IMR-90 (cell line): ENCODE data around the gene CD93. TPM values are rescaled to one million over a fixed set of nuclear protein-coding genes. Genes with fewer than 3 reads are reported as not detected.

ENCODE experiments used
- ATAC-seq: fragments of 200-7000 bp; cut with Tn5 transposase; 2 replicates; pipeline ENCODE4 v1.9.1; 2020; ENCODE audit warnings: low read depth, mild to moderate bottlenecking, moderate library complexity
- BruUV-seq: library from RNA; stranded (reverse); fragments of 400-500 nt; replicated peaks from 2 replicates; lab custom pipeline; 2021; lab: Mats Ljungman, UMichigan
- CTCF ChIA-PET: fragments of 300-600 bp; formaldehyde crosslinking; extraction: SDS; loops from one replicate; lab custom pipeline; 2021; ENCODE audit warnings: antibody characterized with exemption; lab: Yijun Ruan, JAX
- POLR2A ChIA-PET: fragments of 300-600 bp; sonication (Branson Sonifier 250); formaldehyde crosslinking; loops from one replicate; lab custom pipeline; 2022; ENCODE audit warnings: antibody characterized with exemption; ENCODE audit not compliant: unreplicated experiment; lab: Charles Lee
- DNase-seq: peaks from one replicate; pipeline ENCODE4 v3.0.0; 2013
- H2AFZ ChIP-seq: replicated peaks from 2 replicates; pipeline ENCODE3; 2013; ENCODE audit warnings: low read length, mild to moderate bottlenecking; ENCODE audit not compliant: poor library complexity
- H2AK5ac ChIP-seq: 2 replicates; pipeline ENCODE4 v1.6.1; 2013; ENCODE audit warnings: low read depth, low read length, inconsistent platforms
- H2AK9ac ChIP-seq: replicated peaks from 2 replicates; pipeline ENCODE3; 2013; ENCODE audit warnings: mild to moderate bottlenecking, low read depth, low read length, moderate library complexity; ENCODE audit not compliant: poor library complexity
- H2BK120ac ChIP-seq: 2 replicates; pipeline ENCODE4 v1.6.1; 2013; ENCODE audit warnings: low read depth, low read length, inconsistent platforms
- H2BK15ac ChIP-seq: 3 replicates; pipeline ENCODE4 v1.6.1; 2013; ENCODE audit warnings: low read depth, low read length, inconsistent platforms
- H2BK20ac ChIP-seq: 2 replicates; pipeline ENCODE4 v1.6.1; 2013; ENCODE audit warnings: low read depth, mild to moderate bottlenecking, inconsistent platforms, low read length, moderate library complexity
- H2BK5ac ChIP-seq: 2 replicates; pipeline ENCODE4 v1.6.1; 2013; ENCODE audit warnings: mild to moderate bottlenecking, low read depth, low read length, inconsistent platforms; ENCODE audit not compliant: poor library complexity, severe bottlenecking
- H3K14ac ChIP-seq: replicated peaks from 2 replicates; pipeline ENCODE4 v1.6.1; 2013; ENCODE audit warnings: low read depth, low read length, inconsistent platforms
- H3K18ac ChIP-seq: 2 replicates; pipeline ENCODE4 v1.6.1; 2013; ENCODE audit warnings: low read depth, low read length, control low read depth
- H3K23ac ChIP-seq: 2 replicates; pipeline ENCODE4 v1.6.1; 2013; ENCODE audit warnings: low read depth, low read length, inconsistent platforms
- H3K27ac ChIP-seq: 2 replicates; pipeline ENCODE4 v1.5.1; 2013; ENCODE audit warnings: mild to moderate bottlenecking, control low read depth, low read length; ENCODE audit not compliant: insufficient read depth
- H3K27me3 ChIP-seq: 2 replicates; pipeline ENCODE4 v1.6.1; 2013; ENCODE audit warnings: low read length; ENCODE audit not compliant: control insufficient read depth, insufficient read depth
- H3K36me3 ChIP-seq: 2 replicates; pipeline ENCODE4 v1.6.1; 2013; ENCODE audit warnings: low read length, mixed read lengths; ENCODE audit not compliant: control insufficient read depth, insufficient read depth
- H3K4ac ChIP-seq: 2 replicates; pipeline ENCODE4 v1.6.1; 2013; ENCODE audit warnings: low read depth, low read length, inconsistent platforms
- H3K4me1 ChIP-seq: 2 replicates; pipeline ENCODE4 v1.6.1; 2013; ENCODE audit warnings: low read length, mixed read lengths; ENCODE audit not compliant: control insufficient read depth, insufficient read depth
- H3K4me2 ChIP-seq: 2 replicates; pipeline ENCODE4 v1.6.1; 2013; ENCODE audit warnings: low read depth, mild to moderate bottlenecking, control low read depth, low read length, moderate library complexity
- H3K4me3 ChIP-seq: 2 replicates; pipeline ENCODE4 v1.5.1; 2013; ENCODE audit warnings: low read depth, mild to moderate bottlenecking, control low read depth, low read length, moderate library complexity; ENCODE audit not compliant: insufficient read depth
- H3K56ac ChIP-seq: 2 replicates; pipeline ENCODE4 v1.6.1; 2013; ENCODE audit warnings: low read length, inconsistent platforms; ENCODE audit not compliant: insufficient read depth; ENCODE audit errors: extremely low read depth
- H3K79me1 ChIP-seq, 2 experiments: 2 replicates each; pipeline ENCODE4 v1.6.1; 2013; ENCODE audit warnings: low read length in 2 of 2, inconsistent platforms in 1 of 2, low read depth in 1 of 2
- H3K9ac ChIP-seq: 2 replicates; pipeline ENCODE4 v1.6.1; 2013; ENCODE audit warnings: low read depth, low read length, control low read depth
- H3K9me1 ChIP-seq: 2 replicates; pipeline ENCODE4 v1.6.1; 2013; ENCODE audit warnings: low read length, inconsistent platforms; ENCODE audit not compliant: insufficient read depth
- H3K9me3 ChIP-seq: 2 replicates; pipeline ENCODE4 v1.6.1; 2013; ENCODE audit warnings: low read length; ENCODE audit not compliant: control insufficient read depth, insufficient read depth
- H4K20me1 ChIP-seq: 2 replicates; pipeline ENCODE4 v1.6.1; 2013; ENCODE audit warnings: low read length, inconsistent platforms; ENCODE audit not compliant: insufficient read depth
- H4K5ac ChIP-seq: 2 replicates; pipeline ENCODE4 v1.6.1; 2013; ENCODE audit warnings: mild to moderate bottlenecking, low read depth, low read length, control low read depth
- H4K8ac ChIP-seq, 2 experiments: 2 replicates each; pipeline ENCODE4 v1.6.1; 2013; ENCODE audit warnings: low read depth in 2 of 2, low read length in 2 of 2, control low read depth in 1 of 2, inconsistent platforms in 1 of 2
- H4K91ac ChIP-seq: 2 replicates; pipeline ENCODE4 v1.6.1; 2013; ENCODE audit warnings: low read depth, low read length, inconsistent platforms; ENCODE audit not compliant: insufficient read depth
- BHLHE40 ChIP-seq: fragments of 150-350 bp; IDR thresholded peaks from 2 replicates; pipeline ENCODE4 v1.6.1; 2016; ENCODE audit warnings: mild to moderate bottlenecking, low read depth, low read length
- CEBPB ChIP-seq: IDR thresholded peaks from 2 replicates; pipeline ENCODE4 v1.6.1; 2012; ENCODE audit warnings: low read depth, low read length, improper control_type of control experiment
- CHD1 ChIP-seq: IDR thresholded peaks from 2 replicates; pipeline ENCODE4 v1.6.1; 2012; ENCODE audit warnings: low read depth, low read length, improper control_type of control experiment
- CTCF ChIP-seq: conservative IDR thresholded peaks from 2 replicates; pipeline ENCODE4 v1.5.1; 2012; ENCODE audit warnings: mild to moderate bottlenecking, low read depth, low read length, improper control_type of control experiment
- FOS ChIP-seq: fragments of 150-350 bp; IDR thresholded peaks from 2 replicates; pipeline ENCODE4 v1.6.1; 2016; ENCODE audit warnings: low read depth, low read length
- MAFK ChIP-seq: IDR thresholded peaks from 2 replicates; pipeline ENCODE4 v1.6.1; 2012; ENCODE audit warnings: low read depth, low read length, improper control_type of control experiment
- MAZ ChIP-seq: IDR thresholded peaks from 2 replicates; pipeline ENCODE4 v1.6.1; 2012; ENCODE audit warnings: low read depth, mild to moderate bottlenecking, low read length, improper control_type of control experiment, moderate library complexity, borderline replicate concordance
- MXI1 ChIP-seq: IDR thresholded peaks from 2 replicates; pipeline ENCODE4 v1.6.1; 2012; ENCODE audit warnings: low read depth, mild to moderate bottlenecking, low read length, moderate library complexity, borderline replicate concordance
- NFE2L2 ChIP-seq: fragments of 150-350 bp; IDR thresholded peaks from 2 replicates; pipeline ENCODE4 v1.6.1; 2016; ENCODE audit warnings: low read depth, mild to moderate bottlenecking, low read length
- POLR2A ChIP-seq: IDR thresholded peaks from 2 replicates; pipeline ENCODE4 v1.6.1; 2012; ENCODE audit warnings: mild to moderate bottlenecking, low read depth, low read length
- RAD21 ChIP-seq: IDR thresholded peaks from 2 replicates; pipeline ENCODE4 v1.6.1; 2012; ENCODE audit warnings: low read length, improper control_type of control experiment
- RCOR1 ChIP-seq: IDR thresholded peaks from 2 replicates; pipeline ENCODE4 v1.6.1; 2012; ENCODE audit warnings: mild to moderate bottlenecking, low read length, improper control_type of control experiment; ENCODE audit not compliant: insufficient replicate concordance
- RFX5 ChIP-seq: IDR thresholded peaks from 2 replicates; pipeline ENCODE4 v1.8.0; 2012; ENCODE audit warnings: low read depth, mild to moderate bottlenecking, low read length, moderate library complexity
- SMC3 ChIP-seq: fragments of 150-350 bp; IDR thresholded peaks from 2 replicates; pipeline ENCODE4 v1.6.1; 2016; ENCODE audit warnings: low read depth, mild to moderate bottlenecking, antibody characterized with exemption, low read length, moderate library complexity
- WGBS, 2 experiments: methylation state at CpG; one replicate each; pipeline versions ENCODE4 v1.1.5 to v1.1.7; 2013; ENCODE audit warnings: missing lambda C conversion rate in 2 of 2; ENCODE audit not compliant: insufficient read length in 1 of 2; ENCODE audit errors: extremely low coverage in 2 of 2; 5-methylcytosine and 5-hydroxymethylcytosine counted together
- dilution Hi-C: fragments of 300-500 bp; cut with HindIII; formaldehyde crosslinking; loops from one replicate; pipeline ENCODE4 v1.14.3; 2018; ENCODE audit warnings: low sequenced_read_pairs; ENCODE audit not compliant: unreplicated experiment
- in situ Hi-C: fragments of 300-500 bp; cut with MboI; formaldehyde crosslinking; loops from 3 replicates; pipeline ENCODE4 v1.14.3; 2019; ENCODE audit warnings: low sequenced_read_pairs, inconsistent platforms, mixed read lengths
- intact Hi-C: fragments of 100-400 bp; cut with micrococcal nuclease; formaldehyde crosslinking; loops from 2 replicates; pipeline ENCODE4 v1.10.0; 2022
- polyA plus RNA-seq, 3 experiments: library from polyadenylated mRNA; depleted of rRNA; stranded (reverse); fragments of >200 nt; gene quantifications; 2 replicates each; pipeline ENCODE4 v1.2.3, GENCODE V29; 2012; ENCODE audit warnings: low replicate concordance in 1 of 3
- total RNA-seq: library from RNA; depleted of rRNA; stranded (reverse); fragments of >200 nt; gene quantifications from 2 replicates; pipeline ENCODE4 v1.2.3, GENCODE V29; 2012
- TF ChIP-seq, protein P1 (sequence below): fragments of 150-350 bp; IDR thresholded peaks from 2 replicates; pipeline ENCODE4 v1.6.1; 2017; ENCODE audit warnings: mild to moderate bottlenecking, antibody characterized with exemption, low read length, low read depth
- TF ChIP-seq, protein P2 (sequence below): fragments of 150-350 bp; IDR thresholded peaks from 2 replicates; pipeline ENCODE4 v1.6.1; 2016; ENCODE audit warnings: low read depth, mild to moderate bottlenecking, low read length, moderate library complexity, borderline replicate concordance

Gene CD93
- total and polyA plus RNA-seq, 2 of the 4 experiments (the other 2 are of a cell fraction), result under 0.01 to 0.02 TPM

DNA sequence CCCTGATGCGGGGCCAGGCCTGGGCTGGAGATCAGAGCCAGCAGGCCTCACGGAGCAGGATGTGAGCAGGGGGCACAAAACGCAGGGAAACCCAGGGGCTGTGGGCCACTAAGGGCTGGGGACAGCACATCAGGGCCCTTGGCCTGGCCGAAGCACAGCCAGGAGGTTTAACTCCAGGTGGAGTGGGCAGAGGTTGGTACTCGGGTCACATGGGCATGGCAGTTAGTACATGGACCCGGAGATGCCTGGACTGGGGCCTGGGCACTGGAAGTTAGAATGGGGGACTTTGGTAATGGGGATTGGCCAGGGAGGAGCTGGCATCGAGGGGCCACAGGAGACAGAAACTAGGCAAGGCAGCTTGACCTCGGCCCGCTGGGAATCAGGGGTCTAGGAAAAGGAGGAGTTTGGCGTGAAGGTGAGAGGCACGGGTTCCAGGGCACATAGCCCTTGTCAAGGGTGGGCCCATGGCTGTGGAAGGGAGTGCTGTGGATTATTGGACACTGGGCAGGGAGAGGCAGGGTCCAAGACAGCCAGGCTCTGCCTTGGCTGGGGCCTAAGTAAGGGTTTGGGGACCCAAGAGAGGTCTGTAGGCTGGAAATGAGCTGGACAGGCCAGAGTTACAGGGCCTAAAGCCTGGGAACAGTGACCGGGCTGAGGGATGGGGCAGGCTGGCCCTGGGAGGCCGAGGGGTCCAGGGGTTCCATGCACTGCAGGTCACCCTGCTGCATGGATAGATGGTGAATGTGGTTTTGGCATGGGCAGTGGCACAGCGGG is 41.6 kb upstream of the CD93 start:
- no peak overlapping the region for H2AFZ ChIP-seq
- TF ChIP-seq MXI1 (no peak), CTCF (no peak), POLR2A (no peak), RFX5 (no peak), MAFK (no peak), NFE2L2 (no peak), MAZ (no peak), BHLHE40 (no peak), FOS (no peak), SMC3 (no peak), RCOR1 (no peak), CEBPB (no peak), RAD21 (no peak), CHD1 (no peak)
- TF ChIP-seq, protein P1, sequence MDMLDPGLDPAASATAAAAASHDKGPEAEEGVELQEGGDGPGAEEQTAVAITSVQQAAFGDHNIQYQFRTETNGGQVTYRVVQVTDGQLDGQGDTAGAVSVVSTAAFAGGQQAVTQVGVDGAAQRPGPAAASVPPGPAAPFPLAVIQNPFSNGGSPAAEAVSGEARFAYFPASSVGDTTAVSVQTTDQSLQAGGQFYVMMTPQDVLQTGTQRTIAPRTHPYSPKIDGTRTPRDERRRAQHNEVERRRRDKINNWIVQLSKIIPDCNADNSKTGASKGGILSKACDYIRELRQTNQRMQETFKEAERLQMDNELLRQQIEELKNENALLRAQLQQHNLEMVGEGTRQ, result no peak
- TF ChIP-seq, protein P2, sequence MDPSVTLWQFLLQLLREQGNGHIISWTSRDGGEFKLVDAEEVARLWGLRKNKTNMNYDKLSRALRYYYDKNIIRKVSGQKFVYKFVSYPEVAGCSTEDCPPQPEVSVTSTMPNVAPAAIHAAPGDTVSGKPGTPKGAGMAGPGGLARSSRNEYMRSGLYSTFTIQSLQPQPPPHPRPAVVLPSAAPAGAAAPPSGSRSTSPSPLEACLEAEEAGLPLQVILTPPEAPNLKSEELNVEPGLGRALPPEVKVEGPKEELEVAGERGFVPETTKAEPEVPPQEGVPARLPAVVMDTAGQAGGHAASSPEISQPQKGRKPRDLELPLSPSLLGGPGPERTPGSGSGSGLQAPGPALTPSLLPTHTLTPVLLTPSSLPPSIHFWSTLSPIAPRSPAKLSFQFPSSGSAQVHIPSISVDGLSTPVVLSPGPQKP, result no peak
- DNase-seq (no peak), ATAC-seq (no peak)
- H2BK120ac ChIP-seq, result no peak overlapping the region
- in situ Hi-C loops (no loop called here), intact Hi-C loops (no loop called here), dilution Hi-C loops (no loop called here)
- H3K9ac ChIP-seq, result no peak overlapping the region
- ChIA-PET CTCF (no interaction called here), POLR2A (no interaction called here)
- H2BK15ac ChIP-seq, result no peak overlapping the region
- no peak overlapping the region for H3K18ac ChIP-seq
- H3K9me1 ChIP-seq, result no peaks in the 10 kb centered on the region
- no peaks in the 10 kb centered on the region for H3K36me3 ChIP-seq
- no peaks in the 10 kb centered on the region for H3K27me3 ChIP-seq
- H3K4me2 ChIP-seq, result no peak overlapping the region
- H3K4ac ChIP-seq, result no peak overlapping the region
- H4K91ac ChIP-seq, result no peak overlapping the region
- no peak overlapping the region for H3K27ac ChIP-seq
- H3K56ac ChIP-seq, result no peak overlapping the region
- H2AK9ac ChIP-seq, result no peak overlapping the region
- H2BK5ac ChIP-seq, result no peak overlapping the region
- no peak overlapping the region for H4K5ac ChIP-seq
- no peaks in the 10 kb centered on the region for H3K79me1 ChIP-seq
- H4K8ac ChIP-seq, result no peak overlapping the region
- H2AK5ac ChIP-seq, result no peak overlapping the region
- peaks cover 6% of the 10 kb centered on the region for H3K4me1 ChIP-seq
- no peak overlapping the region for H3K4me3 ChIP-seq
- H3K9me3 ChIP-seq, result no peaks in the 10 kb centered on the region
- no peak overlapping the region for H2BK20ac ChIP-seq
- WGBS, 2 experiments, result 92% methylated on average over 6 of the region's 14 CpGs; no CpG with 5 or more reads in 1 of the 2 experiments
- H4K20me1 ChIP-seq, result no peaks in the 10 kb centered on the region
- H3K23ac ChIP-seq, result no peak overlapping the region
- no TSS peak for BruUV-seq
- no peak overlapping the region for H3K14ac ChIP-seq
